ENCODE measurements around the gene AKAP13.
"Not testable (repeated sequence)": the region's sequence is repeated elsewhere in the genome, so short reads cannot be mapped to it uniquely, and the experiment has no call there.

Gene AKAP13

GRCh38 chr15:85563731-85564130 is 183.3 kb downstream of the AKAP13 start:
- DNase-seq (ENCODE audit: low spot score) = no peak
- no peak for FAIRE-seq

- no peak for DNase-seq (ENCODE audit: low spot score)
- FAIRE-seq = no peak
Measured at GRCh38 chr15:85564686-85565085, 184.3 kb downstream of the AKAP13 start.

- no peak for FAIRE-seq
- DNase-seq (ENCODE audit: low spot score) = no peak
Measured at GRCh38 chr15:85568261-85568808, 187.9 kb downstream of the AKAP13 start.

GRCh38 chr15:85570336-85570735 is 189.9 kb downstream of the AKAP13 start:
- no peak for FAIRE-seq
- no peak for DNase-seq (ENCODE audit: low spot score)

DNA sequence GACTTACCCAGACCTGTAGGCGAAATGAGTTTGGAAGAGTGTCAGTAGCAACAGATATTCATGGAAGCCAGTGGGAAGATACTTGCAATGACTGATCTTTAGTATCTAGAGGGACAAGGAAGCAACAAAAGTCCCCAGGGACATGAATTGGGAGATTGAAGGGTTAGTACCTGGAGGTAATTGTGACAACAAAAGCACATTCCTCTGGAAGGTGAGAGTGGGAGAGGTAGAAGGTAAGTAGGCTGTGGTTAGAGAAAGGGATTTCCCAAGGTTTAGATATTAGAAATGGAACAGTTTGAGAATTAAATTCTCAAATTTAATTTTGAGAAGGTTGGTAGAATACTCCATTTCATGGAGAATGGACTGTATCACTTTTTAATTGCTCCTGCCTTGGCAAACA is 191.4 kb downstream of the AKAP13 start:
- no peak for DNase-seq (ENCODE audit: low spot score)
- FAIRE-seq = no peak

DNA sequence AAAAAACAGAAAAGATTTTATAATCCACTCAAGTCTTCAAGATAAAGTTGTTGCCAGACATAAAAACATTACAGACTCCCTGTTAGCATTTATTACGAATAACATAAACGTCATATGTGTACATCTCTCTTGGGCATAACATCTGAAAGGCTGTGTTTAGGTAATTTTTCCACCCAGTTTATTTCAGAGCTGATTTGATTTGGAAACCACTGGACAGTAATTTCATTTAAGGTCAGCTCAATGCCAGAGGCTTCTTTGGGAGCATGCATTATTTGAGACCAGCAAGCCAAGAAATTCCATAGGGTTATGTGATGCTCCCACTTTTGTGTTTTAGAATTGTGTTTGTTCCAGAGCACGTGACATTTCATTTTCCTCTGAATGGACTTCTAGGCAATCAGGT is 196.0 kb downstream of the AKAP13 start:
- no peak for DNase-seq (ENCODE audit: low spot score)
- FAIRE-seq = no peak

DNA sequence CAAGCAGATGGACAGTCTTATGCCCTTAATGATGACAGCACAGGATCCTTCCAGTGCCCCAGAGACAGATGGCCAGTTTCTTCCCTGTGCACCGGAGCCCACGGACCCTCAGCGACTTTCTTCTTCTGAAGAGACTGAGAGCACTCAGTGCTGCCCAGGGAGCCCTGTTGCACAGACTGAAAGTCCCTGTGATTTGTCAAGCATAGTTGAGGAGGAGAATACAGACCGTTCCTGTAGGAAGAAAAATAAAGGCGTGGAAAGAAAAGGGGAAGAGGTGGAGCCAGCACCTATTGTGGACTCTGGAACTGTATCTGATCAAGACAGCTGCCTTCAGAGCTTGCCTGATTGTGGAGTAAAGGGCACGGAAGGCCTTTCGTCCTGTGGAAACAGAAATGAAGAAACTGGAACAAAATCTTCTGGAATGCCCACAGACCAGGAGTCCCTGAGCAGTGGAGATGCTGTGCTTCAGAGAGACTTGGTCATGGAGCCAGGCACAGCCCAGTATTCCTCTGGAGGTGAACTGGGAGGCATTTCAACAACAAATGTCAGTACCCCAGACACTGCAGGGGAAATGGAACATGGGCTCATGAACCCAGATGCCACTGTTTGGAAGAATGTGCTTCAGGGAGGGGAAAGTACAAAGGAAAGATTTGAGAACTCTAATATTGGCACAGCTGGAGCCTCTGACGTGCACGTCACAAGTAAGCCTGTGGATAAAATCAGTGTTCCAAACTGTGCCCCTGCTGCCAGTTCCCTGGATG is 198.7 kb downstream of the AKAP13 start:
- FAIRE-seq (no peak), DNase-seq (ENCODE audit: low spot score) (no peak)

DNA sequence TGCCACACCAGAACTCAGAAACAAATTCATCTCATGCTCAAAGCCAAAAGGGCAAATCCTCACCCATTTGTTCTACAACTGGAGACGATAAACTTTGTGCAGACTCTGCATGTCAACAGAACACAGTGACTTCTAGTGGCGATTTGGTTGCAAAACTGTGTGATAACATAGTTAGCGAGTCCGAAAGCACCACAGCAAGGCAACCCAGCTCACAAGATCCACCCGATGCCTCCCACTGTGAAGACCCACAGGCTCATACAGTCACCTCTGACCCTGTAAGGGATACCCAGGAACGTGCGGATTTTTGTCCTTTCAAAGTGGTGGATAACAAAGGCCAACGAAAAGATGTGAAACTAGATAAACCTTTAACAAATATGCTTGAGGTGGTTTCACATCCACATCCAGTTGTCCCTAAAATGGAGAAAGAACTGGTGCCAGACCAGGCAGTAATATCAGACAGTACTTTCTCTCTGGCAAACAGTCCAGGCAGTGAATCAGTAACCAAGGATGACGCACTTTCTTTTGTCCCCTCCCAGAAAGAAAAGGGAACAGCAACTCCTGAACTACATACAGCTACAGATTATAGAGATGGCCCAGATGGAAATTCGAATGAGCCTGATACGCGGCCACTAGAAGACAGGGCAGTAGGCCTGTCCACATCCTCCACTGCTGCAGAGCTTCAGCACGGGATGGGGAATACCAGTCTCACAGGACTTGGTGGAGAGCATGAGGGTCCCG is 199.7 kb downstream of the AKAP13 start:
- DNase-seq (ENCODE audit: low spot score) (peak; percentile 76), FAIRE-seq (peak; percentile 80)

- peak; percentile 54 for DNase-seq (ENCODE audit: low spot score)
- FAIRE-seq = no peak
Measured at GRCh38 chr15:85580879-85581278, 200.5 kb downstream of the AKAP13 start.

- FAIRE-seq (no peak), DNase-seq (ENCODE audit: low spot score) (no peak)
Measured at GRCh38 chr15:85581495-85581894, 201.1 kb downstream of the AKAP13 start.

DNA sequence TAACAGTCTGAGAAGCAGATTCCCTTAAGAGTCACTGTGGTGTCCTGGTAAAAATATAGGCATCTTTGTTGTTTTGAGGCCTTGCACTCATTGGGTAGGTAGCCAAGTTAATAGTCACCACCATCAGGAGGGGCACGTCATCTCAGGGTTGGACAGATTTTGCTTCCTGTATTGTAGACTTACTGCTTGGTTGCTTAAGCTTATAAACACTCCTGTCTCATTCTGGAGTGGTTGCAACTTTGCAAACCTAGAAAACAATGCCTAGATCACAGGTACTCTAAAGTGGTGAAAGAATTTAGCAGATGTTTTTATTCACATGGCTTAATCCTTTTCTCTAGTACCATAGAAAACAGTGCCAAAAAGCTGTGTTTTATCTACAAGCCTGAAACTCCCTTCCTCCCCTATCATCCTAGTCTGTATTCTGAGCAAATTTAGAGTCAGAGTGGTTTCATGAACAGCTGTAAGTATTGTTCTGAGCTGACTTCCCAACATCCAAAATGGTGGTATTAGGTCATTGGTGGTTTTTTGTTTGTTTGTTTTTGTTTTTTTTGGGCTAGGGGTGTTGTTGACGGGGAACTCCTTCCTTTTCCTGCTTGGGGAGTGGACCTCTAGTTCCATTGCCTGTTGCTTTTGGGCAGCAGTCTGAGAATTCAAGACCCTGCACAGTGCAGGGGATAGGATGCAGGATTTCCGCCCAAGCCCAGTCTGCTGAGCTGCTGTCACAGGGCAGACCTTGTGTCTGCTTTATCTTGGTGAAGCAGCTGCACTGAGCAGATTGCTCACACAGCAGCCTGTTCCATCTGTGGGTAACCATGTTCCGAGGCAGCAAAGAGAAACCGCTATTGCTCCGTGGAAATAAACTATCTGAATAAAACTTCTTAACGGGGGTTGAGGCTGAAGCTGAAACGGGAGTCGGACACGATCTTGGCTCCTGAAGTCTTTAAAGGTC is 202.0 kb downstream of the AKAP13 start:
- DNase-seq (ENCODE audit: low spot score) = peak; percentile 8
- no peak for FAIRE-seq

- DNase-seq (ENCODE audit: low spot score) = no peak
- FAIRE-seq = no peak
Measured at GRCh38 chr15:85583442-85583841, 203.0 kb downstream of the AKAP13 start.

GRCh38 chr15:85583923-85584390 is 203.6 kb downstream of the AKAP13 start:
- peak; percentile 54 for DNase-seq (ENCODE audit: low spot score)
- peak; percentile 75 for FAIRE-seq

- FAIRE-seq = no peak
- no peak for DNase-seq (ENCODE audit: low spot score)
Measured at GRCh38 chr15:85584872-85585271, 204.5 kb downstream of the AKAP13 start.

DNA sequence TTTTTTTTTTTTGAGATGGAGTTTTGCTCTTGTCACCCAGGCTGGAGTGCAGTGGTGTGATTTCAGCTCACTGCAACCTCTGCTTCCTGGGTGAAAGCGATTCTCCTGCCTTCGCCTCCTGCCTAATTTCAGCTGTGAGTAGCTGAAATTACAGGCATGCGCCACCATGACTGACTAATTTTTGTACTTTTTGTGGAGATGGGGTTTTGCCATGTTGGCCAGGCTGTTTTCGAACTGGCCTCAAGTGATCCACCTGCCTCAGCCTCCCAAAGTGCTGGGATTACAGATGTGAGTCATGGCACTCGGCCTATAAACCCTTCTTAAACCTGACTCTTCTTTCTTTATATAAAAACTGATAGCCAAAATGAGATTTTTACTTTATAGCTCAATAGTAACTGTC is 205.8 kb downstream of the AKAP13 start:
- DNase-seq (ENCODE audit: low spot score); FAIRE-seq: not testable (repeated sequence)

GRCh38 chr15:85587707-85588411 is 207.5 kb downstream of the AKAP13 start:
- FAIRE-seq (peak; percentile 85), DNase-seq (ENCODE audit: low spot score) (peak; percentile 56)

DNA sequence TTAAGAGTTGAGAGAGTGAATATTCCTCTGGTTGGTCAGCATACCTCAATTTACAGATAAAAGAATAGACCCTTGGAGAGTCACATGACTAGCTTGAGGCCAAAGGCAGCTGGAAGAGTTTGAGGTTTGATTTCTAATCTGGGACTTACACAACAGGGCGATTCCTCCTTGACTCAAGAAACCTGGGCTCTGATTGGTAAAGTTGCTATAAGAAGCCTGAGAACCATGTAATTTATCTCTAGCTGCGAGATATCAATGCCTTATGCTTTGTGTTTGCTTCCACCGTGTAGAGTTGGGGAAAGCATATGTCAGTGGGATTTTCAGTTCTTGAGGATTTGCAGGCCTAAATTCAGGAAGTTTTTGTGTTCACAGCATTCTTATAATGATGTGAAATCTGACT is 208.3 kb downstream of the AKAP13 start:
- DNase-seq (ENCODE audit: low spot score) (no peak), FAIRE-seq (no peak)

DNA sequence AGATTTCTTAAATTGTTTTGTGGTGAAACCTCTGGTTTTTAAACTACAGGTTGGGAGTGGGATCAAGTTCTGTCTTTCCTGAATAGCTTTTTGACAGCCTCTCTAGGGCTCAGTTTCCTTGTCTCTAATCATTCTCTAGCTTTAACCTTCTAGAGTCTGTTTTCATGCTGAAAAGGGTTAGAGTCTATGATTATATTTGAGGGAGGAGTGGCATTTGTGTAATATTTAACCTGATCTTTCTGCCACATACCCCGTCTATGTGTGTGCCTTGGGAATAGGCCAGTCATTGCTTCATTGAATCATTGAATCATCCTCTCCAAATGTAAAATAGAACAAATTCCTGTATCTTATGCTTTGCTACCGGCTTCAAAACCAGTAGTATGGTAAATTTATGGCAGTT is 209.4 kb downstream of the AKAP13 start:
- FAIRE-seq (peak; percentile 98), DNase-seq (ENCODE audit: low spot score) (peak; percentile 81)

DNA sequence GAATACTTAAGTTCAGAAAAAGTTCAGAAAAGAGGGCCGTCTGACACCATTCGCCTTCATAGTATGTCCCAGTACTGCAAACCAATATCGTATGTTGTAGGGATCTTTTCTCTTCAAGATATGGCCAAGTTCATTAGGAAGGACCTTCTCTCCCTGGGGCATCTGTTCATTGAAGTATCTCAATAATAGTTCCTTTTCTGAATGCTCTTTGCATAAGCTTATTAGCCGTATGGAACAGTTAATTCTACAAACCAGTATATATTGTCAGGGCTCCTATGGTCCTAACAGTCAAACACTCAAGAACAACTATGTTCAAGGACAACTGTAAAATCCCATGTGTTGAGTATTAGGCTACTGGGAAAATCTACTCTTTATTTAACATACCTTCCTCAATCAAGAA is 211.2 kb downstream of the AKAP13 start:
- DNase-seq (ENCODE audit: low spot score) (no peak), FAIRE-seq (no peak)

DNA sequence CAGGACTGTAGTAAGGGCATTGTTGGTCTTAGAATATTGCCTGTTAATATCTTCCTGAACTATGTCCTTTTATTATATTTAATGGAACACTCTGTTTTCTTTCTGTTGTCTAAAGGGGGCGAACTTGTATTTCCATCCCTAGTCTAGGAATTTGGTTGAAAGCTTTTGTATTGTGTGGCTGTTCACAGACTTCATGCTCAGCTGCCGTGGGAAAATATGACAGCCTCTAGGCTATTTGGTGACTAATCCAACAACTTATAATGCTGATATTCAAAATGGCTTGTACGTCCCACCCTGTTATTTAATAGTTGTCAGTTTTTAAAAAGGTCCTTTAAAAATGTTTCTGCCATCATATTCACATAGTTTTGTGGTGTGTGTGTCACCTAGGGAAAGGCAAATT is 211.7 kb downstream of the AKAP13 start:
- peak; percentile 84 for FAIRE-seq
- DNase-seq (ENCODE audit: low spot score) = peak; percentile 54

All from RCC 7860 (cell line).